HFFc6 (cell line): ENCODE results near the gene EFEMP2. TPM values are rescaled to one million over a fixed set of nuclear protein-coding genes. Genes with fewer than 3 reads are reported as not detected.

Source experiments
- DNase-seq: peaks from one replicate; pipeline ENCODE4 v3.0.0-alpha.2; 2018
- H3K27ac Mint-ChIP-seq: 2 replicates; pipeline ENCODE4 v1.8.0; 2020; ENCODE audit warnings: mild to moderate bottlenecking, mixed read lengths
- H3K27me3 Mint-ChIP-seq: 2 replicates; pipeline ENCODE4 v1.8.0; 2021; ENCODE audit warnings: mild to moderate bottlenecking, moderate library complexity, mixed read lengths; ENCODE audit not compliant: insufficient read depth
- H3K36me3 Mint-ChIP-seq: 2 replicates; pipeline ENCODE4 v1.8.0; 2021; ENCODE audit warnings: low read depth, mixed read lengths
- H3K4me1 Mint-ChIP-seq: 2 replicates; pipeline ENCODE4 v1.8.0; 2020; ENCODE audit warnings: low read depth, mixed read lengths
- H3K4me3 Mint-ChIP-seq: 2 replicates; pipeline ENCODE4 v1.8.0; 2020; ENCODE audit warnings: mild to moderate bottlenecking, moderate library complexity, mixed read lengths
- H3K9me3 Mint-ChIP-seq: 2 replicates; pipeline ENCODE4 v1.8.0; 2020; ENCODE audit warnings: mild to moderate bottlenecking, mixed read lengths
- CTCF ChIP-seq: fragments of 200-600 bp; sonication (generic); IDR thresholded peaks from 2 replicates; pipeline ENCODE4 v1.5.0; 2021; ENCODE audit warnings: antibody characterized with exemption, mild to moderate bottlenecking
- total RNA-seq, 6 experiments: library from RNA; stranded (reverse); fragmentation: NEBNext Ultra II Directional; extraction: Animal tissue kit (Norgen Biotek cat#: 25700); gene quantifications; 2 replicates in 1 of 6; 3 replicates in 5 of 6; pipeline ENCODE4 v1.2.3, GENCODE V29; 2021

The EFEMP2 gene
- total RNA-seq, 6 experiments from 2014 or later = 318 to 359 (median 329) TPM

- peak overlapping the region; percentile 97 for H3K4me3 Mint-ChIP-seq
- no peak for DNase-seq
- H3K9me3 Mint-ChIP-seq = peaks cover 25% of the 10 kb centered on the region
- H3K36me3 Mint-ChIP-seq = peaks cover 64% of the 10 kb centered on the region
- peaks cover 93% of the 10 kb centered on the region for H3K27me3 Mint-ChIP-seq
- H3K27ac Mint-ChIP-seq = peak overlapping the region; percentile 99
- peaks cover 70% of the 10 kb centered on the region for H3K4me1 Mint-ChIP-seq
- 0 out of 2 replicates have a peak, but pooled peaks have one; percentile 18 for TF ChIP-seq CTCF
Measured at GRCh38 chr11:65894034-65894591, 21.5 kb upstream of the EFEMP2 start.

- H3K9me3 Mint-ChIP-seq = peaks cover 30% of the 10 kb centered on the region
- peak overlapping the region; percentile 97 for H3K4me3 Mint-ChIP-seq
- peaks cover 76% of the 10 kb centered on the region for H3K4me1 Mint-ChIP-seq
- H3K36me3 Mint-ChIP-seq = peaks cover 54% of the 10 kb centered on the region
- H3K27ac Mint-ChIP-seq = peak overlapping the region; percentile 99
- H3K27me3 Mint-ChIP-seq = peaks cover 95% of the 10 kb centered on the region
- DNase-seq = no peak
- no peak for TF ChIP-seq CTCF
Measured at GRCh38 chr11:65892661-65893317, 20.2 kb upstream of the EFEMP2 start.

GRCh38 chr11:65892137-65892540 is 19.5 kb upstream of the EFEMP2 start:
- peak; percentile 35 for DNase-seq
- Mint-ChIP-seq H3K4me1 (peaks cover 76% of the 10 kb centered on the region), H3K27me3 (peaks cover 95% of the 10 kb centered on the region), H3K36me3 (peaks cover 48% of the 10 kb centered on the region), H3K27ac (peak overlapping the region; percentile 99), H3K4me3 (peak overlapping the region; percentile 97), H3K9me3 (peaks cover 25% of the 10 kb centered on the region)
- TF ChIP-seq CTCF = 0 out of 2 replicates have a peak, but pooled peaks have one; percentile 11

- peak overlapping the region; percentile 99 for H3K27ac Mint-ChIP-seq
- TF ChIP-seq CTCF = peak; percentile 67
- peak; percentile 42 for DNase-seq
- peaks cover 76% of the 10 kb centered on the region for H3K4me1 Mint-ChIP-seq
- peaks cover 47% of the 10 kb centered on the region for H3K36me3 Mint-ChIP-seq
- peak overlapping the region; percentile 97 for H3K4me3 Mint-ChIP-seq
- peaks cover 23% of the 10 kb centered on the region for H3K9me3 Mint-ChIP-seq
- H3K27me3 Mint-ChIP-seq = peaks cover 94% of the 10 kb centered on the region
Measured at GRCh38 chr11:65891219-65892136, 18.9 kb upstream of the EFEMP2 start.

- peaks cover 23% of the 10 kb centered on the region for H3K9me3 Mint-ChIP-seq
- H3K36me3 Mint-ChIP-seq = peaks cover 41% of the 10 kb centered on the region
- H3K27me3 Mint-ChIP-seq = peaks cover 85% of the 10 kb centered on the region
- H3K4me1 Mint-ChIP-seq = peaks cover 70% of the 10 kb centered on the region
- no peak; the same call in 1 of the 2 replicates for TF ChIP-seq CTCF
- DNase-seq = peak; percentile 95
- peak within 1 kb of the TSS; percentile 97 for H3K4me3 Mint-ChIP-seq
- peak within 1 kb of the TSS; percentile 99 for H3K27ac Mint-ChIP-seq
Measured at GRCh38 chr11:65890324-65891218, 18.0 kb upstream of the EFEMP2 start, which contains the start of gene CCDC85B. TSS of gene CCDC85B (plus strand) at chr11:65890673. CDS start at chr11:65890784, 111 bp downstream.
